Activated CD8-positive, alpha-beta T cell treated with anti-CD3 and anti-CD28 coated beads for 36 hours (primary cell): ENCODE measurements around the gene USP20. TPM values are rescaled to one million over a fixed set of nuclear protein-coding genes. Genes with fewer than 3 reads are reported as not detected.
A peak's percentile ranks its signal among the peaks of the same experiment; 100 is the strongest.

Source experiments
- ATAC-seq: fragments of 200-7000 bp; cut with Tn5 transposase; one replicate; pipeline ENCODE4 v1.10.0; 2021; ENCODE audit warnings: mild to moderate bottlenecking, moderate library complexity
- CTCF ChIA-PET: fragments of 350-600 bp; sonication (Branson Sonifier 250); formaldehyde crosslinking; loops from one replicate; lab custom pipeline; 2021; ENCODE audit warnings: antibody characterized with exemption; lab: Charles Lee
- POLR2A ChIA-PET: fragments of 350-600 bp; sonication (Branson Sonifier 250); formaldehyde crosslinking; loops from one replicate; lab custom pipeline; 2021; ENCODE audit warnings: antibody characterized with exemption; lab: Charles Lee
- DNase-seq: peaks from one replicate; pipeline ENCODE4 v3.0.0-alpha.2; 2020
- H3K27ac Mint-ChIP-seq: one replicate; pipeline ENCODE4 v1.8.0; 2021; ENCODE audit warnings: mild to moderate bottlenecking, mixed read lengths
- H3K27me3 Mint-ChIP-seq: one replicate; pipeline ENCODE4 v1.8.0; 2021; ENCODE audit warnings: mixed read lengths
- H3K36me3 Mint-ChIP-seq: one replicate; pipeline ENCODE4 v1.8.0; 2021; ENCODE audit warnings: low read depth, mixed read lengths
- H3K4me1 Mint-ChIP-seq: one replicate; pipeline ENCODE4 v1.8.0; 2021; ENCODE audit warnings: low read depth, mixed read lengths
- H3K4me3 Mint-ChIP-seq: one replicate; pipeline ENCODE4 v1.8.0; 2021; ENCODE audit warnings: mild to moderate bottlenecking, moderate library complexity, mixed read lengths
- H3K9me3 Mint-ChIP-seq: one replicate; pipeline ENCODE4 v1.8.0; 2021; ENCODE audit warnings: mixed read lengths
- CTCF ChIP-seq: fragments of 200-600 bp; IDR thresholded peaks from one replicate; pipeline ENCODE4 v1.8.0; 2022; ENCODE audit warnings: antibody characterized with exemption, mild to moderate bottlenecking
- intact Hi-C: fragments of 100-400 bp; cut with micrococcal nuclease; formaldehyde crosslinking; loops from one replicate; pipeline ENCODE4 v1.10.0; 2022
- total RNA-seq, 2 experiments: library from RNA; stranded (reverse); gene quantifications; one replicate each; pipeline ENCODE4 v1.2.3, GENCODE V29; 2021

The USP20 gene
- total RNA-seq, 2 experiments from 2014 or later = 55.3 to 55.9 TPM

DNA sequence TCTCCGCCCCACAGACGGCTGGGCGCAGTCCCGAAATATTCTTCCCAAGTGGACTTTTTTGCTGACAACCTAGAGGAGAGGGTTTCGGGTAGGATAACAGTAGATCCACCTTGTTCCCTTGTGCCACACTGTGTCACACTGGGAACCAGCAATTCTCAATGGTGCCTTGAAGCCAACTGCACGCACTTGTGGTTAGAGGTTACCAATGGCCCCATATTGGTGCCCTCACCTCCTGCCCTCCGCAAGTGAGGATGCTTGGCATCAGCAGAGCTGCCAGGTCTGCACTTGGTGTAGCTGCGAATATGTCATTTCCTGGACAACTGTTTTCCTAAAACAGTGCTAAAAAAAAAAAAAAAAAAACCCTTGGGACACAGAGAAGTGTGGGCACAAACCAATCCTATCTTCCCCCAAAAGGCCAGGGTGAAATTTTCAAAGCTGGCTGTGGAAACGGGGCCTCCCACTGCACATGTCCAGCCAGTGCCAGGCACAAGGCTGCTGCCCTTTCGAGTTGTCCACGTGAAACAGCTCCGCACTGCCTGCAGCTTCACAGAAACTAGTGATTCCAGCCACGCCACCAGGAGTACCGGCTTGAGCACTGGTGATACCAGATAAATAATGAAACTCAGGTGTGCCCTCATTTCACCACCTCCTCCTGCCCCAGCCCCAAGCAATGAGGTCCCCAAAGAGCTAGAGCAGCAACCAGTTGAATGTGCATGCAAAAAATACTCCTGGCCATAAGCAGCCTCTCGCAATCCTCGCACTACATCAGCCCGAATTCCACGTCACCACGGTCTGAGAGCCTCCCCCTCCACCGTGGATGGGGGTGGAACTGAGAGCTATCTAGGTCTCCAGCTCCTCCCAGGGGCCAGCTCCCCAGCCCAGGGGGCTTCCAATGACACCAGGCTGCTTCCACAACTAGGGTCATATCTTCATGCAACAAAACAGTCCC, 51.2 kb downstream of the USP20 start:
- POLR2A ChIA-PET = interaction anchor here (0.6 to 8.1 kb wide), 37 partner anchors 8 to 167 kb away, joined by 3 to 114 read pairs (median 5); partner anchors contain the start of genes C9orf78, FNBP1, GPR107 and TOR1A
- CTCF ChIA-PET = interaction anchor here (0.6 to 3.6 kb wide), 21 partner anchors 11 to 221 kb away, joined by 3 to 18 read pairs (median 3); no protein-coding TSS in a partner anchor
- H3K27me3 Mint-ChIP-seq = no peaks in the 10 kb centered on the region
- peaks cover 59% of the 10 kb centered on the region for H3K36me3 Mint-ChIP-seq
- peak; percentile 4 for ATAC-seq
- H3K9me3 Mint-ChIP-seq = no peaks in the 10 kb centered on the region
- peaks cover 47% of the 10 kb centered on the region for H3K4me1 Mint-ChIP-seq
- TF ChIP-seq CTCF = no peak
- DNase-seq = peak; percentile 87
- peak overlapping the region; percentile 92 for H3K4me3 Mint-ChIP-seq
- intact Hi-C loops = loop anchor here (2.0 to 5.0 kb wide), 2 partner anchors 76 to 154 kb away; no protein-coding TSS in a partner anchor
- peak overlapping the region; percentile 99 for H3K27ac Mint-ChIP-seq

GRCh38 chr9:129887334-129888292, 52.4 kb downstream of the USP20 start:
- Mint-ChIP-seq H3K4me3 (peak overlapping the region; percentile 92), H3K4me1 (peaks cover 57% of the 10 kb centered on the region), H3K27me3 (no peaks in the 10 kb centered on the region), H3K9me3 (no peaks in the 10 kb centered on the region), H3K27ac (peak overlapping the region; percentile 99), H3K36me3 (peaks cover 69% of the 10 kb centered on the region)
- ChIA-PET CTCF (interaction anchor here (0.6 to 3.6 kb wide), 16 partner anchors 23 to 165 kb away, joined by 3 to 18 read pairs (median 3); no protein-coding TSS in a partner anchor), POLR2A (interaction anchor here (0.6 to 8.1 kb wide), 35 partner anchors 7 to 155 kb away, joined by 3 to 114 read pairs (median 5); partner anchors contain the start of genes C9orf78, FNBP1, TOR1A and USP20)
- peak; percentile 9 for ATAC-seq
- DNase-seq = peak; percentile 88
- no peak for TF ChIP-seq CTCF
- intact Hi-C loops = loop anchor here (2.0 to 5.0 kb wide), 2 partner anchors 75 to 153 kb away; no protein-coding TSS in a partner anchor

DNA sequence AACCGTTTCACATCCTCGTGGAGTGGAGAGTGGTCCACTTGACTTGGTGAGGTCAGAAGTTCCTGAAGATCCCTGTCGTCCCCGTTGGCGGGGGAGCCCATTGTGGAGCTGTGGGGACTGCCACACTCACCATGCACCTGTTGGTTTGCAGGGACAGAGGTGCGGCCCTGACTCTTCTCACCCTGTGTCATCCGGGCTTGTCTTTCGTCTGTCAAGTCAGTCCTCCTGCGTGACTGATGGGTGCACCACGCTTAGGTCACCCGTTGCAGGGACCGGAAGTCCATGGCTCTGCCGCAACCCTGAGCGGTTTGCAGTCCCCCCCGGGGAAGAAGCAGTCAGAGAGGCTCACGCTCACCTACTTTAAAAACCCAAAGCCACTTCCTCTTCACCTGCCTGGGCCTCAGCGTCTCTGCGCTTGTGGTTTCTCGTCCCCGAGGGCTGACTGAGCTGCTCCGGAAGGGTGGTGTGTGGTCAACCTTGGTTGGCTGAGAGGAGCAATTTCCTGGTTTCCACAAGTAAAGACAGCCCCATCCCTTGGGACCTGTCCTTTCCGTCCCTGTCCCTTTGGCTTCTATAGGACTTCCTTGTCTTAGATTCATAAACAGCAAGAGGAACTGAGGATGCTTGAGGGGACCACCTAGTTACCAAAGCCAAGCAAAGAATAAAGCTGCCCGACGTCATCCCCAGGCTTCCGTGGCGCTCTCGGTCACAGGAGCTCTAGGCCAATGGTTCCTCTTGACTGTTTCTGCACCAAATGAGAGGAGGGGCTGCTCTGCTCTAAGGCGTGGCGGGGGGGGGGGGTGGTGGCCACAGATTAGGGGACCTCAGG, 53.2 kb downstream of the USP20 start:
- intact Hi-C loops = loop anchor here (5.0 kb wide), 1 partner anchor 74 kb away; no protein-coding TSS in a partner anchor
- ATAC-seq (peak; percentile 48), DNase-seq (peak; percentile 97)
- ChIA-PET POLR2A (interaction anchor here (0.9 to 8.1 kb wide), 25 partner anchors 9 to 165 kb away, joined by 3 to 114 read pairs (median 6); partner anchors contain the start of genes C9orf78, GPR107, TOR1A and USP20), CTCF (interaction anchor here (0.7 to 3.6 kb wide), 7 partner anchors 15 to 165 kb away, joined by 3 to 12 read pairs (median 3); no protein-coding TSS in a partner anchor)
- H3K9me3 Mint-ChIP-seq = no peaks in the 10 kb centered on the region
- peaks cover 75% of the 10 kb centered on the region for H3K36me3 Mint-ChIP-seq
- H3K27ac Mint-ChIP-seq = peak overlapping the region; percentile 99
- H3K4me1 Mint-ChIP-seq = peaks cover 62% of the 10 kb centered on the region
- no peaks in the 10 kb centered on the region for H3K27me3 Mint-ChIP-seq
- peak overlapping the region; percentile 92 for H3K4me3 Mint-ChIP-seq
- TF ChIP-seq CTCF = no peak
